Measurements from ENCODE around the gene EML6. TPM values are rescaled to one million over a fixed set of nuclear protein-coding genes. Genes with fewer than 3 reads are reported as not detected.

Gene EML6
- total RNA-seq, 1 experiment from 2014 or later: 6.6 TPM

DNA sequence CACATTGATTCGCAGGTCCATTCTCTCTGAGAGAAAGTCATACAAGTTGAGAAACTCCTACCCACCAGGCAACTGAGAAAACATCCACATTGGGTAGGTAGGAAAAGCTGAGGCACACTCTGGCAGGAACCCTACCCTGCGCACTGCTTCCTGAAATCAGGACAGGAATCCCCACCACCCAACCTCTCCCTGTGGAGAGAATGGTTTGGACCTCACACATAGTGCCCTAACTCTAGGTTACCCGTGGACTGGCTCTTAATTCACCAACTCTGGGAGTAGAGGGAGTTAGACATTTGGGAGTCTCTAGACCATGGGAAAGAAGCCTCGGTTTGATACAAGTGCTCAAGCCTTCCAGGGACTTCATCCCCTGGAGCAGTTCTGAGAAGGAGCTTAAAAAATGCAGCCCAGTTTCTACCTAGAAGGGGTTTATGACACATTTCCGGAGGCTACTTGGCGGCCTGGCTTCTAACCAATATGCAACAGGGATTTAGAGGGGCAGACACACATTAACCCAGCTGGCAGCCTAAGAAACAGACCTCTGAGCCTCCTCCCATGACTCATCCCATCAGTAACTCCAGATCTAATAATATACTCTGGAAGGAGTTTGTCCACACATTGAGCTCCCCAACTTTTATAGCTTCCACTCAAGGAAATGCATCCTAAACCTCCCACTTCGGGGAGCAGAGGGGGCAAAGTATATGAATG, 136.7 kb downstream of the EML6 start:
- H3K36me3 ChIP-seq (ENCODE audit: control insufficient read depth in 1 of 2, insufficient read depth in 2 of 2, low read length in 2 of 2): no peaks in the 10 kb centered on the region
- ATAC-seq (no peak), DNase-seq (ENCODE audit: low read depth, low spot score) (no peak)
- H3K9ac ChIP-seq (ENCODE audit: low read length): no peak overlapping the region
- ChIA-PET POLR2A (no interaction called here), RAD21 (ENCODE audit: low non-redundant PET in 1 of 2, low total read pairs in 2 of 2, uncharacterized antibody in 2 of 2, unreplicated experiment in 2 of 2) (no interaction called here), CTCF (interaction anchor here (1.4 kb wide), 1 partner anchor 156 kb away, joined by 4 read pairs; no protein-coding TSS in a partner anchor)
- intact Hi-C loops (cut with micrococcal nuclease): no loop called here
- no peaks in the 10 kb centered on the region for H3K27me3 ChIP-seq (ENCODE audit: insufficient read depth, low read length)
- TF ChIP-seq SP1 (IDR thresholded peaks at IDR 0.05; ENCODE audit: low read depth): no peak
- peaks cover 0 to 17% of the 10 kb centered on the region in 2 experiments; a peak in 1 of 4 replicates for H3K4me1 ChIP-seq (ENCODE audit: control insufficient read depth in 1 of 2, insufficient read depth in 2 of 2, low read length in 2 of 2)
- H3K27ac ChIP-seq (ENCODE audit: low read depth, low read length): no peak overlapping the region
- no peak overlapping the region for H2AFZ ChIP-seq (ENCODE audit: low read depth, low read length, poor library complexity, severe bottlenecking)
- H3K4me3 ChIP-seq (replicated peaks in 1 of 2; ENCODE audit: low read depth in 1 of 2, low read length in 2 of 2): no peak overlapping the region
- H3K9me2 ChIP-seq (ENCODE audit: insufficient read depth): no peaks in the 10 kb centered on the region
- BruUV-seq (replicated peaks): no TSS peak
- H3K4me2 ChIP-seq (ENCODE audit: low read length): no peak overlapping the region
- no peaks in the 10 kb centered on the region for H4K20me1 ChIP-seq (ENCODE audit: insufficient read depth)
- no peaks in the 10 kb centered on the region for H3K79me2 ChIP-seq (ENCODE audit: insufficient read depth, low read length)
- no peaks in the 10 kb centered on the region for H3K9me3 ChIP-seq (ENCODE audit: control insufficient read depth in 1 of 2, insufficient read depth in 1 of 2, low read depth in 1 of 2, low read length in 2 of 2)

DNA sequence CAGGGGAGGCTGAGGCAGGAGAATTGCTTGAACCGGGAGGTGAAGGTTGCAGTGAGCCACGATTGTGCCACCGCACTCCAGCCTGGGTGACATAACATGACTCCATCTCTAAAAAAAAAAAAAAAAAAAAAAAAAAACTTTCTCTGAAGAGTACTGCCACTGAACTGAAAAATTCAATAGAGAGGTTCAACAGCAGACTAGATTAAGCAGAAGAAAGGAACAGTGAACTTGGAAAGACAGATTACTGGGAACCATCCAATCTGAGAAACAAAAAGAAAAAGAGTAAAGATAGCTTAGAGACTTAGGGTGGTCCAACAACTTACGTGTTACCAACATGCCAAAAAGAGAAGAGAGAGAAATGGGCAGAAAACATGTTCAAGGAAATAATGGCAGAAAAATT, 138.8 kb downstream of the EML6 start:
- Histone ChIP-seq H3K4me2 (ENCODE audit: low read length) (no peak overlapping the region), H2AFZ (ENCODE audit: low read depth, low read length, poor library complexity, severe bottlenecking) (no peak overlapping the region), H3K4me3 (replicated peaks in 1 of 2; ENCODE audit: low read depth in 1 of 2, low read length in 2 of 2) (no peak overlapping the region), H3K9ac (ENCODE audit: low read length) (no peak overlapping the region), H3K27me3 (ENCODE audit: insufficient read depth, low read length) (no peaks in the 10 kb centered on the region), H3K27ac (ENCODE audit: low read depth, low read length) (no peak overlapping the region), H3K4me1 (ENCODE audit: control insufficient read depth in 1 of 2, insufficient read depth in 2 of 2, low read length in 2 of 2) (peaks cover 0 to 17% of the 10 kb centered on the region in 2 experiments; a peak in 1 of 4 replicates), H3K79me2 (ENCODE audit: insufficient read depth, low read length) (no peaks in the 10 kb centered on the region), H4K20me1 (ENCODE audit: insufficient read depth) (no peaks in the 10 kb centered on the region), H3K9me2 (ENCODE audit: insufficient read depth) (no peaks in the 10 kb centered on the region), H3K9me3 (ENCODE audit: control insufficient read depth in 1 of 2, insufficient read depth in 1 of 2, low read depth in 1 of 2, low read length in 2 of 2) (no peaks in the 10 kb centered on the region), H3K36me3 (ENCODE audit: control insufficient read depth in 1 of 2, insufficient read depth in 2 of 2, low read length in 2 of 2) (no peaks in the 10 kb centered on the region)
- intact Hi-C loops (cut with micrococcal nuclease): no loop called here
- CTCF ChIA-PET: no interaction called here
- POLR2A ChIA-PET: no interaction called here
- DNase-seq (ENCODE audit: low read depth, low spot score) (no peak), ATAC-seq (no peak)
- RAD21 ChIA-PET (ENCODE audit: low non-redundant PET in 1 of 2, low total read pairs in 2 of 2, uncharacterized antibody in 2 of 2, unreplicated experiment in 2 of 2): interaction anchor here in 1 of 2 experiments (0.7 kb wide), 1 partner anchor 17 kb away, joined by 3 read pairs; no protein-coding TSS in a partner anchor
- no peak for TF ChIP-seq YY1 (IDR thresholded peaks at IDR 0.05; ENCODE audit: extremely low read depth, insufficient replicate concordance, low read depth, low read length)
- no peak for TF ChIP-seq SP1 (IDR thresholded peaks at IDR 0.05; ENCODE audit: low read depth)
- no peak for TF ChIP-seq POLR2A (IDR thresholded peaks at IDR 0.05; ENCODE audit: borderline replicate concordance, extremely low read depth, insufficient read depth, insufficient read length)
- TF ChIP-seq, protein P1, sequence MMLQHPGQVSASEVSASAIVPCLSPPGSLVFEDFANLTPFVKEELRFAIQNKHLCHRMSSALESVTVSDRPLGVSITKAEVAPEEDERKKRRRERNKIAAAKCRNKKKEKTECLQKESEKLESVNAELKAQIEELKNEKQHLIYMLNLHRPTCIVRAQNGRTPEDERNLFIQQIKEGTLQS (IDR thresholded peaks at IDR 0.05): no peak
- TF ChIP-seq RAD21 (IDR thresholded peaks at IDR 0.05; ENCODE audit: low read depth): no peak
- no peak for TF ChIP-seq FOSL1 (IDR thresholded peaks at IDR 0.05; ENCODE audit: low read depth)
- TF ChIP-seq ZNF274 (IDR thresholded peaks at IDR 0.05; ENCODE audit: low read depth, low read length): no peak
- TF ChIP-seq ELF1 (IDR thresholded peaks at IDR 0.05; ENCODE audit: borderline replicate concordance, low read depth): no peak
- TF ChIP-seq, protein P2, sequence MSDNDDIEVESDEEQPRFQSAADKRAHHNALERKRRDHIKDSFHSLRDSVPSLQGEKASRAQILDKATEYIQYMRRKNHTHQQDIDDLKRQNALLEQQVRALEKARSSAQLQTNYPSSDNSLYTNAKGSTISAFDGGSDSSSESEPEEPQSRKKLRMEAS (IDR thresholded peaks at IDR 0.05): no peak
- no peak for TF ChIP-seq TCF7L2 (IDR thresholded peaks at IDR 0.05; ENCODE audit: borderline replicate concordance, extremely low read depth, insufficient read depth, insufficient read length)
- no peak for TF ChIP-seq EGR1 (IDR thresholded peaks at IDR 0.05; ENCODE audit: low read depth)
- TF ChIP-seq CEBPB (IDR thresholded peaks at IDR 0.05; ENCODE audit: low read depth): no peak
- TF ChIP-seq, protein P3, sequence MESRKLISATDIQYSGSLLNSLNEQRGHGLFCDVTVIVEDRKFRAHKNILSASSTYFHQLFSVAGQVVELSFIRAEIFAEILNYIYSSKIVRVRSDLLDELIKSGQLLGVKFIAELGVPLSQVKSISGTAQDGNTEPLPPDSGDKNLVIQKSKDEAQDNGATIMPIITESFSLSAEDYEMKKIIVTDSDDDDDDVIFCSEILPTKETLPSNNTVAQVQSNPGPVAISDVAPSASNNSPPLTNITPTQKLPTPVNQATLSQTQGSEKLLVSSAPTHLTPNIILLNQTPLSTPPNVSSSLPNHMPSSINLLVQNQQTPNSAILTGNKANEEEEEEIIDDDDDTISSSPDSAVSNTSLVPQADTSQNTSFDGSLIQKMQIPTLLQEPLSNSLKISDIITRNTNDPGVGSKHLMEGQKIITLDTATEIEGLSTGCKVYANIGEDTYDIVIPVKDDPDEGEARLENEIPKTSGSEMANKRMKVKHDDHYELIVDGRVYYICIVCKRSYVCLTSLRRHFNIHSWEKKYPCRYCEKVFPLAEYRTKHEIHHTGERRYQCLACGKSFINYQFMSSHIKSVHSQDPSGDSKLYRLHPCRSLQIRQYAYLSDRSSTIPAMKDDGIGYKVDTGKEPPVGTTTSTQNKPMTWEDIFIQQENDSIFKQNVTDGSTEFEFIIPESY (IDR thresholded peaks at IDR 0.05; ENCODE audit: extremely low read depth, insufficient replicate concordance, low read length): no peak
- BruUV-seq (replicated peaks): no TSS peak

Measured in HCT116 (cell line).